Activated CD8-positive, alpha-beta T cell treated with anti-CD3 and anti-CD28 coated beads for 36 hours (primary cell): Measurements from ENCODE around the gene CCDC24. TPM values are rescaled to one million over a fixed set of nuclear protein-coding genes. Genes with fewer than 3 reads are reported as not detected.

Experiments used
- ATAC-seq: fragments of 200-7000 bp; cut with Tn5 transposase; one replicate; pipeline ENCODE4 v1.10.0; 2021; ENCODE audit warnings: mild to moderate bottlenecking, moderate library complexity
- CTCF ChIA-PET: fragments of 350-600 bp; sonication (Branson Sonifier 250); formaldehyde crosslinking; loops from one replicate; lab custom pipeline; 2021; ENCODE audit warnings: antibody characterized with exemption; lab: Charles Lee
- POLR2A ChIA-PET: fragments of 350-600 bp; sonication (Branson Sonifier 250); formaldehyde crosslinking; loops from one replicate; lab custom pipeline; 2021; ENCODE audit warnings: antibody characterized with exemption; lab: Charles Lee
- DNase-seq: peaks from one replicate; pipeline ENCODE4 v3.0.0-alpha.2; 2020
- H3K27ac Mint-ChIP-seq: one replicate; pipeline ENCODE4 v1.8.0; 2021; ENCODE audit warnings: mild to moderate bottlenecking, mixed read lengths
- H3K27me3 Mint-ChIP-seq: one replicate; pipeline ENCODE4 v1.8.0; 2021; ENCODE audit warnings: mixed read lengths
- H3K36me3 Mint-ChIP-seq: one replicate; pipeline ENCODE4 v1.8.0; 2021; ENCODE audit warnings: low read depth, mixed read lengths
- H3K4me1 Mint-ChIP-seq: one replicate; pipeline ENCODE4 v1.8.0; 2021; ENCODE audit warnings: low read depth, mixed read lengths
- H3K4me3 Mint-ChIP-seq: one replicate; pipeline ENCODE4 v1.8.0; 2021; ENCODE audit warnings: mild to moderate bottlenecking, moderate library complexity, mixed read lengths
- H3K9me3 Mint-ChIP-seq: one replicate; pipeline ENCODE4 v1.8.0; 2021; ENCODE audit warnings: mixed read lengths
- CTCF ChIP-seq: fragments of 200-600 bp; IDR thresholded peaks from one replicate; pipeline ENCODE4 v1.8.0; 2022; ENCODE audit warnings: antibody characterized with exemption, mild to moderate bottlenecking
- intact Hi-C: fragments of 100-400 bp; cut with micrococcal nuclease; formaldehyde crosslinking; loops from one replicate; pipeline ENCODE4 v1.10.0; 2022
- total RNA-seq, 2 experiments: library from RNA; stranded (reverse); gene quantifications; one replicate each; pipeline ENCODE4 v1.2.3, GENCODE V29; 2021

The CCDC24 gene
- total RNA-seq, 2 experiments from 2014 or later: 1.4 to 1.8 TPM

- Mint-ChIP-seq H3K9me3 (no peaks in the 10 kb centered on the region), H3K4me1 (peaks cover 12% of the 10 kb centered on the region), H3K36me3 (peaks cover 2% of the 10 kb centered on the region), H3K27ac (no peak overlapping the region), H3K27me3 (no peaks in the 10 kb centered on the region), H3K4me3 (no peak overlapping the region)
- ATAC-seq (peak; percentile 61), DNase-seq (peak; percentile 27)
- TF ChIP-seq CTCF: no peak
- CTCF ChIA-PET: interaction anchor here (0.6 to 2.4 kb wide), 2 partner anchors 8 to 12 kb away, joined by 3 to 19 read pairs; no protein-coding TSS in a partner anchor
- intact Hi-C loops: no loop called here
- POLR2A ChIA-PET: interaction anchor here (0.7 kb wide), 1 partner anchor 20 kb away, joined by 3 read pairs; no protein-coding TSS in a partner anchor
Observed at GRCh38 chr1:44012941-44013609, 21.7 kb downstream of the CCDC24 start.

- no peak overlapping the region for H3K27ac Mint-ChIP-seq
- no peak for DNase-seq
- no peak overlapping the region for H3K4me3 Mint-ChIP-seq
- H3K36me3 Mint-ChIP-seq: no peaks in the 10 kb centered on the region
- POLR2A ChIA-PET: interaction anchor here (0.7 to 1.5 kb wide), 3 partner anchors 13 to 21 kb away, joined by 3 read pairs; no protein-coding TSS in a partner anchor
- no peak for TF ChIP-seq CTCF
- CTCF ChIA-PET: interaction anchor here (1.3 to 2.4 kb wide), 3 partner anchors 9 to 34 kb away, joined by 6 to 19 read pairs (median 6); no protein-coding TSS in a partner anchor
- peaks cover 12% of the 10 kb centered on the region for H3K4me1 Mint-ChIP-seq
- ATAC-seq: no peak
- H3K9me3 Mint-ChIP-seq: no peaks in the 10 kb centered on the region
- intact Hi-C loops: no loop called here
- H3K27me3 Mint-ChIP-seq: no peaks in the 10 kb centered on the region
Observed at GRCh38 chr1:44013949-44014348, 22.6 kb downstream of the CCDC24 start.

- intact Hi-C loops: no loop called here
- DNase-seq (no peak), ATAC-seq (no peak)
- Mint-ChIP-seq H3K4me1 (peaks cover 12% of the 10 kb centered on the region), H3K4me3 (no peak overlapping the region), H3K27me3 (no peaks in the 10 kb centered on the region), H3K27ac (no peak overlapping the region), H3K9me3 (no peaks in the 10 kb centered on the region), H3K36me3 (no peaks in the 10 kb centered on the region)
- ChIA-PET POLR2A (interaction anchor here (0.7 to 1.5 kb wide), 3 partner anchors 12 to 1090 kb away, joined by 3 read pairs; no protein-coding TSS in a partner anchor), CTCF (interaction anchor here (1.0 to 2.4 kb wide), 4 partner anchors 9 to 34 kb away, joined by 3 to 19 read pairs (median 6); partner anchors contain the start of gene SLC6A9)
- TF ChIP-seq CTCF: no peak
Observed at GRCh38 chr1:44014365-44015104, 23.1 kb downstream of the CCDC24 start.

GRCh38 chr1:44015206-44015605 is 23.8 kb downstream of the CCDC24 start:
- POLR2A ChIA-PET: interaction anchor here (0.7 to 1.5 kb wide), 3 partner anchors 12 to 1090 kb away, joined by 3 read pairs; no protein-coding TSS in a partner anchor
- no peaks in the 10 kb centered on the region for H3K36me3 Mint-ChIP-seq

More at GRCh38 chr1:44015206-44015605, 23.8 kb downstream of the CCDC24 start:
- CTCF ChIA-PET: interaction anchor here (1.0 to 2.4 kb wide), 5 partner anchors 10 to 33 kb away, joined by 3 to 19 read pairs (median 6); partner anchors contain the start of gene SLC6A9
- Mint-ChIP-seq H3K4me1 (peaks cover 12% of the 10 kb centered on the region), H3K9me3 (no peaks in the 10 kb centered on the region), H3K27me3 (no peaks in the 10 kb centered on the region), H3K27ac (no peak overlapping the region), H3K4me3 (no peak overlapping the region)
- ATAC-seq (no peak), DNase-seq (no peak)
- no peak for TF ChIP-seq CTCF
- intact Hi-C loops: no loop called here
